Activated CD4-positive, alpha-beta T cell treated with anti-CD3 and anti-CD28 coated beads, Interleukin-2, Interleukin-4, amounts not matched to agents 100 ng/mL and 50 ng/mL, durations not matched to agents 16 hours and 8 hours (primary cell): Measurements from ENCODE around the gene APOL6.
"Not testable (repeated sequence)": the region's sequence is repeated elsewhere in the genome, so short reads cannot be mapped to it uniquely, and the experiment has no call there.

ENCODE experiments used
- DNase-seq: peaks from one replicate; pipeline ENCODE4 v3.0.0-alpha.2; 2020; ENCODE audit warnings: low spot score

APOL6 gene

GRCh38 chr22:35638410-35638809 is 9.8 kb upstream of the APOL6 start:
- no peak for DNase-seq

- DNase-seq, result no peak
These were observed 6.6 kb upstream of the APOL6 start for GRCh38 chr22:35641494-35642120.

- DNase-seq, result no peak
These were observed 5.9 kb upstream of the APOL6 start for GRCh38 chr22:35642305-35642741.

- no peak for DNase-seq
These were observed 4.3 kb upstream of the APOL6 start for GRCh38 chr22:35643991-35644390.

- DNase-seq, result no peak
These were observed 2.6 kb upstream of the APOL6 start for GRCh38 chr22:35645646-35646045.

- no peak for DNase-seq
These were observed 844 bp downstream of the APOL6 start for GRCh38 chr22:35649026-35649553.

- no peak for DNase-seq
These were observed 1.5 kb downstream of the APOL6 start for GRCh38 chr22:35649636-35650250.

GRCh38 chr22:35651085-35651484 is 2.8 kb downstream of the APOL6 start:
- no peak for DNase-seq

GRCh38 chr22:35653824-35654223 is 5.6 kb downstream of the APOL6 start:
- DNase-seq, result no peak

- no peak for DNase-seq
These were observed 8.1 kb downstream of the APOL6 start for GRCh38 chr22:35656284-35656752.

GRCh38 chr22:35657571-35658312 is 9.5 kb downstream of the APOL6 start:
- DNase-seq, result no peak

GRCh38 chr22:35660291-35661127 is 12.3 kb downstream of the APOL6 start:
- DNase-seq, result peak; percentile 24

- DNase-seq, result no peak
These were observed 13.2 kb downstream of the APOL6 start for GRCh38 chr22:35661464-35661863.

- no peak for DNase-seq
These were observed 14.7 kb downstream of the APOL6 start for GRCh38 chr22:35662914-35663313.

- no peak for DNase-seq
These were observed 15.1 kb downstream of the APOL6 start for GRCh38 chr22:35663371-35663770.

GRCh38 chr22:35664955-35665587 is 16.8 kb downstream of the APOL6 start:
- no peak for DNase-seq

GRCh38 chr22:35666699-35667098 is 18.5 kb downstream of the APOL6 start:
- DNase-seq, result not testable (repeated sequence)

- no peak for DNase-seq
These were observed 26.1 kb downstream of the APOL6 start for GRCh38 chr22:35674335-35674734.

- not testable (repeated sequence) for DNase-seq
These were observed 27.8 kb downstream of the APOL6 start for GRCh38 chr22:35676065-35676464.

- no peak for DNase-seq
These were observed 29.4 kb downstream of the APOL6 start for GRCh38 chr22:35677460-35678187.

GRCh38 chr22:35678836-35679235 is 30.6 kb downstream of the APOL6 start:
- DNase-seq, result no peak
